PC-3 (cell line): ENCODE results near the gene USH1G.

Experiments used
- EZH2 ChIP-seq: fragments of 300-600 bp; sonication (generic); IDR thresholded peaks from one replicate; pipeline ENCODE4 v1.6.1; 2017; ENCODE audit warnings: antibody characterized with exemption, mild to moderate bottlenecking, low read length; ENCODE audit not compliant: unreplicated experiment
- TF ChIP-seq, protein P1 (sequence below): fragments of 300-600 bp; sonication (generic); conservative IDR thresholded peaks from 2 replicates; pipeline ENCODE4 v1.5.1; 2017; ENCODE audit warnings: antibody characterized with exemption, low read depth, mild to moderate bottlenecking, low read length

DNA sequence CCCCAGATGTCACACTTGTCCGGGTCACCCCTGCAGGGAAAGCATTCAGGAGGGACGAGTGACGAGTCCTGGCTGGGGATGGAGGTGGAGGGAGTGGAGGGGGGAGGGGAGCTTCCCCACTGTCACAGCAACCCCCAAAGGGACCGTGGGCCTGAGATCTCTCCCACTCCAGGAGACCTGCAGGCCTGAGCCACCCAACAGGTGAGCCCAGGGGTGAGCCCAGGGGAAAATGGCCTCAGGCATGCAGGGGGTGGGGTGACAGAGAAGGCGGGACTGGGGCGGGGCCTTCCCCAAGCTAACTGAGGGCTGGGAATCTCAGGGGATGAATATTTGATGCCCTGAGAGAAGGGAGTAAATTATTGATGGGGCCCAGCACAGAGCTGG lies 2.4 kb downstream of the USH1G start:
- TF ChIP-seq, protein P1, sequence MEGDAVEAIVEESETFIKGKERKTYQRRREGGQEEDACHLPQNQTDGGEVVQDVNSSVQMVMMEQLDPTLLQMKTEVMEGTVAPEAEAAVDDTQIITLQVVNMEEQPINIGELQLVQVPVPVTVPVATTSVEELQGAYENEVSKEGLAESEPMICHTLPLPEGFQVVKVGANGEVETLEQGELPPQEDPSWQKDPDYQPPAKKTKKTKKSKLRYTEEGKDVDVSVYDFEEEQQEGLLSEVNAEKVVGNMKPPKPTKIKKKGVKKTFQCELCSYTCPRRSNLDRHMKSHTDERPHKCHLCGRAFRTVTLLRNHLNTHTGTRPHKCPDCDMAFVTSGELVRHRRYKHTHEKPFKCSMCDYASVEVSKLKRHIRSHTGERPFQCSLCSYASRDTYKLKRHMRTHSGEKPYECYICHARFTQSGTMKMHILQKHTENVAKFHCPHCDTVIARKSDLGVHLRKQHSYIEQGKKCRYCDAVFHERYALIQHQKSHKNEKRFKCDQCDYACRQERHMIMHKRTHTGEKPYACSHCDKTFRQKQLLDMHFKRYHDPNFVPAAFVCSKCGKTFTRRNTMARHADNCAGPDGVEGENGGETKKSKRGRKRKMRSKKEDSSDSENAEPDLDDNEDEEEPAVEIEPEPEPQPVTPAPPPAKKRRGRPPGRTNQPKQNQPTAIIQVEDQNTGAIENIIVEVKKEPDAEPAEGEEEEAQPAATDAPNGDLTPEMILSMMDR = no peak
- no peak for TF ChIP-seq EZH2
